HEK293 (cell line): Measurements from ENCODE around the gene MFGE8.
A peak's percentile ranks its signal among the peaks of the same experiment; 100 is the strongest.

Experiments
- CTCF ChIA-PET: fragments of 350-600 bp; formaldehyde crosslinking; extraction: SDS; loops from one replicate; lab custom pipeline; 2021; ENCODE audit warnings: antibody characterized with exemption; lab: Yijun Ruan, JAX
- POLR2A ChIA-PET: fragments of 300-600 bp; formaldehyde crosslinking; extraction: SDS; loops from one replicate; lab custom pipeline; 2020; ENCODE audit warnings: antibody characterized with exemption, inconsistent platforms; lab: Yijun Ruan, JAX
- H3K27ac ChIP-seq: fragments of 200-500 bp; sonication (Bioruptor generic); 2 replicates; pipeline ENCODE4 v1.5.1; 2014; ENCODE audit warnings: low read depth, low read length, control low read depth, inconsistent platforms; ENCODE audit errors: extremely low read depth
- H3K36me3 ChIP-seq, 2 experiments: fragments of 200-500 bp in 1 of 2; sonication (Bioruptor generic) in 1 of 2; 1 replicate in 1 of 2; 2 replicates in 1 of 2; pipeline ENCODE4 v1.5.1; 2014 to 2017; ENCODE audit warnings: inconsistent platforms in 2 of 2, low read length in 2 of 2; ENCODE audit not compliant: control insufficient read depth in 2 of 2, insufficient read depth in 1 of 2
- H3K4me1 ChIP-seq: fragments of 200-500 bp; sonication (Bioruptor generic); 2 replicates; pipeline ENCODE4 v1.5.1; 2014; ENCODE audit warnings: mild to moderate bottlenecking, low read length, inconsistent platforms; ENCODE audit not compliant: control insufficient read depth, insufficient read depth
- H3K4me3 ChIP-seq: 2 replicates; pipeline ENCODE4 v1.5.1; 2011; ENCODE audit warnings: low read depth, mild to moderate bottlenecking, control low read depth, low read length, moderate library complexity
- H3K9me3 ChIP-seq: fragments of 200-500 bp; sonication (Bioruptor generic); 2 replicates; pipeline ENCODE4 v1.5.1; 2014; ENCODE audit warnings: low read depth, low read length, inconsistent platforms; ENCODE audit not compliant: control insufficient read depth, insufficient read depth
- BCL11A ChIP-seq: fragments of 450-650 bp; formaldehyde crosslinking; IDR thresholded peaks from 2 replicates; pipeline ENCODE4 v1.5.1; 2016; ENCODE audit warnings: low read depth, missing biosample characterization, missing genetic modification characterization
- GFI1B ChIP-seq: fragments of 450-650 bp; formaldehyde crosslinking; IDR thresholded peaks from 2 replicates; pipeline ENCODE4 v1.5.1; 2016; ENCODE audit warnings: missing biosample characterization, missing genetic modification characterization
- GLIS2 ChIP-seq: fragments of 450-650 bp; formaldehyde crosslinking; IDR thresholded peaks from 2 replicates; pipeline ENCODE4 v1.5.1; 2016; ENCODE audit warnings: missing biosample characterization, missing genetic modification characterization
- KLF1 ChIP-seq: fragments of 450-650 bp; formaldehyde crosslinking; IDR thresholded peaks from 2 replicates; pipeline ENCODE4 v1.5.1; 2016; ENCODE audit warnings: missing biosample characterization, missing genetic modification characterization
- PRDM10 ChIP-seq: fragments of 450-650 bp; formaldehyde crosslinking; IDR thresholded peaks from 2 replicates; pipeline ENCODE4 v1.5.1; 2016; ENCODE audit warnings: missing biosample characterization, missing genetic modification characterization
- TRIM28 ChIP-seq: IDR thresholded peaks from 2 replicates; pipeline ENCODE4 v1.6.1; 2011; ENCODE audit warnings: low read length, control low read depth, borderline replicate concordance
- ZBTB17 ChIP-seq: fragments of 450-650 bp; formaldehyde crosslinking; IDR thresholded peaks from 2 replicates; pipeline ENCODE4 v1.5.1; 2016; ENCODE audit warnings: missing biosample characterization, missing genetic modification characterization
- ZFP37 ChIP-seq: fragments of 450-650 bp; formaldehyde crosslinking; IDR thresholded peaks from 2 replicates; pipeline ENCODE4 v1.5.1; 2016; ENCODE audit warnings: missing biosample characterization, missing genetic modification characterization
- ZNF155 ChIP-seq: fragments of 450-650 bp; formaldehyde crosslinking; IDR thresholded peaks from 2 replicates; pipeline ENCODE4 v1.5.1; 2016; ENCODE audit warnings: missing biosample characterization, missing genetic modification characterization
- ZNF202 ChIP-seq: fragments of 450-650 bp; formaldehyde crosslinking; IDR thresholded peaks from 2 replicates; pipeline ENCODE4 v1.5.1; 2016; ENCODE audit warnings: missing biosample characterization, missing genetic modification characterization, borderline replicate concordance
- ZNF214 ChIP-seq: fragments of 450-650 bp; formaldehyde crosslinking; IDR thresholded peaks from 2 replicates; pipeline ENCODE4 v1.5.1; 2017; ENCODE audit warnings: missing biosample characterization, mild to moderate bottlenecking, missing genetic modification characterization, borderline replicate concordance
- ZNF274 ChIP-seq, 2 experiments: fragments of 200-500 bp in 1 of 2; fragments of 450-650 bp in 1 of 2; sonication (Bioruptor generic) in 1 of 2; formaldehyde crosslinking in 1 of 2; IDR thresholded peaks; 2 replicates each; pipeline versions ENCODE4 v1.5.1 to v1.6.1; 2014 to 2016; ENCODE audit warnings: borderline replicate concordance in 1 of 2, inconsistent platforms in 1 of 2, low read length in 1 of 2, missing biosample characterization in 1 of 2, missing genetic modification characterization in 1 of 2
- ZNF324 ChIP-seq: fragments of 450-650 bp; formaldehyde crosslinking; IDR thresholded peaks from 2 replicates; pipeline ENCODE4 v1.5.1; 2016; ENCODE audit warnings: missing biosample characterization, missing genetic modification characterization
- ZNF366 ChIP-seq: fragments of 450-650 bp; formaldehyde crosslinking; conservative IDR thresholded peaks from 2 replicates; pipeline ENCODE4 v1.5.1; 2016; ENCODE audit warnings: missing biosample characterization, missing genetic modification characterization
- ZNF513 ChIP-seq: fragments of 450-650 bp; IDR thresholded peaks from 2 replicates; pipeline ENCODE4 v1.5.1; 2018; ENCODE audit warnings: missing biosample characterization, missing genetic modification characterization
- ZNF621 ChIP-seq: fragments of 450-650 bp; formaldehyde crosslinking; IDR thresholded peaks from 2 replicates; pipeline ENCODE4 v1.5.1; 2017; ENCODE audit warnings: missing biosample characterization, missing genetic modification characterization
- ZNF692 ChIP-seq: fragments of 450-650 bp; formaldehyde crosslinking; IDR thresholded peaks from 2 replicates; pipeline ENCODE4 v1.5.1; 2016; ENCODE audit warnings: missing biosample characterization, missing genetic modification characterization
- ZNF701 ChIP-seq: fragments of 450-650 bp; formaldehyde crosslinking; IDR thresholded peaks from 2 replicates; pipeline ENCODE4 v1.5.1; 2016; ENCODE audit warnings: missing biosample characterization, missing genetic modification characterization
- ZNF704 ChIP-seq: fragments of 450-650 bp; formaldehyde crosslinking; IDR thresholded peaks from 2 replicates; pipeline ENCODE4 v1.5.1; 2016; ENCODE audit warnings: missing biosample characterization, missing genetic modification characterization
- ZNF768 ChIP-seq: fragments of 450-650 bp; formaldehyde crosslinking; IDR thresholded peaks from 2 replicates; pipeline ENCODE4 v1.5.1; 2018; ENCODE audit warnings: missing biosample characterization, mild to moderate bottlenecking, missing genetic modification characterization
- ZNF777 ChIP-seq: fragments of 450-650 bp; formaldehyde crosslinking; IDR thresholded peaks from 2 replicates; pipeline ENCODE4 v1.5.1; 2017; ENCODE audit warnings: missing biosample characterization, missing genetic modification characterization, borderline replicate concordance
- TF ChIP-seq, protein P1 (sequence below): fragments of 450-650 bp; formaldehyde crosslinking; IDR thresholded peaks from 2 replicates; pipeline ENCODE4 v1.5.1; 2016; ENCODE audit warnings: missing biosample characterization, missing genetic modification characterization, borderline replicate concordance
- TF ChIP-seq, protein P2 (sequence below): fragments of 450-650 bp; formaldehyde crosslinking; IDR thresholded peaks from 2 replicates; pipeline ENCODE4 v1.5.1; 2016; ENCODE audit warnings: missing biosample characterization, missing genetic modification characterization

The MFGE8 gene

DNA sequence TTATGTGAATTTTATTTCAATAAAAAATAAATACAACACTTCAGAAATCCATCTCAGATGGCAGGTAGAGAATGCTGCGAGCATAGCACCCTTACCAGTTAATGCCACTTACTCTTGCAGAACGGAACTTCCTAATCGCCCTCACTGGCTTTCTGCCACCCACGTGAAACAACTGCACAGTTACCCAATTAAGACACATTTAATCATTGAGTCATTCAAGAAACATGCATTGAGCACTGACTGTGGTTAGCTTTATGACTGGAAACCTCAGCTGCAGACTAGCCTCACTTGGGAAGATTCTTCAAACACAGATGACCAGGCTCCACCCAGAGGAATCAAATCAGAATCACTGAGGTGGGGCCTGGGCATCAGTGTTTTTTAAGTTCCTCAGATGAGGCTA lies 5.6 kb upstream of the MFGE8 start (continued):
- TF ChIP-seq BCL11A (tag by site-specific recombination): peak; percentile 75; the same call in 1 of the 2 replicates
- no peak for TF ChIP-seq ZNF202
- TF ChIP-seq ZNF274 (IDR thresholded peaks at IDR 0.05; ENCODE audit: low read length): no peak
- TF ChIP-seq ZNF274 (tag by site-specific recombination; IDR thresholded peaks at IDR 0.05; ENCODE audit: borderline replicate concordance): no peak
- peak; percentile 39; the same call in 1 of the 2 replicates for TF ChIP-seq KLF1
- TF ChIP-seq ZNF155 (tag by site-specific recombination): no peak
- TF ChIP-seq ZNF324 (tag by site-specific recombination): no peak
- TF ChIP-seq GFI1B: peak; percentile 97
- TF ChIP-seq GLIS2 (tag by site-specific recombination): no peak
- TF ChIP-seq ZBTB17 (tag by site-specific recombination): peak; percentile 90
- TF ChIP-seq ZNF366 (tag by site-specific recombination): peak; percentile 86

DNA sequence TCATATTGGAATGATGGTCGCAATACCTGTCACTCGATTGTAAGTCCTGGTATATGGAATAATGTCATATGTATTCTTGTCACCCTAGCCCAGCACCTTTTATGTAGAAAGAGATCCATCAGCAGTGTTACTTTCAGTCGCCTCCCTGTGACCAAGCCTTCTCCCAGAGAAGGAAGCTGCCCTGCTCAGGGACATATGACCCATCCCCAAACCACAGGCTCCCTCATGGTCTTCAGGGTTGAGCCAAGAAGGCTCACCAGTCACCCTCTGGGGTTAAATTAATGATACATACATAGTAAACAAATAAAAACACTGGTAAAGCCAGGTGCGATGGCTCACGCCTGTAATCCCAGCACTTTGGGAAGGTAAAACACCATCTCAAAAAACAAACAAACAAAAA lies 4.6 kb upstream of the MFGE8 start:
- no peak overlapping the region for H3K4me3 ChIP-seq
- peaks cover 5% of the 10 kb centered on the region; the same call in 1 of the 2 replicates for H3K4me1 ChIP-seq
- TF ChIP-seq ZNF692 (tag by site-specific recombination) (no peak), ZNF701 (tag by site-specific recombination) (no peak), ZNF621 (no peak), ZNF704 (no peak), TRIM28 (no peak), ZNF214 (no peak), ZNF768 (tag by site-specific recombination) (no peak), ZNF513 (tag by site-specific recombination) (no peak), ZNF777 (tag by site-specific recombination) (no peak), PRDM10 (no peak), ZFP37 (tag by site-specific recombination) (no peak), ZNF155 (tag by site-specific recombination) (no peak)
- TF ChIP-seq, protein P1, sequence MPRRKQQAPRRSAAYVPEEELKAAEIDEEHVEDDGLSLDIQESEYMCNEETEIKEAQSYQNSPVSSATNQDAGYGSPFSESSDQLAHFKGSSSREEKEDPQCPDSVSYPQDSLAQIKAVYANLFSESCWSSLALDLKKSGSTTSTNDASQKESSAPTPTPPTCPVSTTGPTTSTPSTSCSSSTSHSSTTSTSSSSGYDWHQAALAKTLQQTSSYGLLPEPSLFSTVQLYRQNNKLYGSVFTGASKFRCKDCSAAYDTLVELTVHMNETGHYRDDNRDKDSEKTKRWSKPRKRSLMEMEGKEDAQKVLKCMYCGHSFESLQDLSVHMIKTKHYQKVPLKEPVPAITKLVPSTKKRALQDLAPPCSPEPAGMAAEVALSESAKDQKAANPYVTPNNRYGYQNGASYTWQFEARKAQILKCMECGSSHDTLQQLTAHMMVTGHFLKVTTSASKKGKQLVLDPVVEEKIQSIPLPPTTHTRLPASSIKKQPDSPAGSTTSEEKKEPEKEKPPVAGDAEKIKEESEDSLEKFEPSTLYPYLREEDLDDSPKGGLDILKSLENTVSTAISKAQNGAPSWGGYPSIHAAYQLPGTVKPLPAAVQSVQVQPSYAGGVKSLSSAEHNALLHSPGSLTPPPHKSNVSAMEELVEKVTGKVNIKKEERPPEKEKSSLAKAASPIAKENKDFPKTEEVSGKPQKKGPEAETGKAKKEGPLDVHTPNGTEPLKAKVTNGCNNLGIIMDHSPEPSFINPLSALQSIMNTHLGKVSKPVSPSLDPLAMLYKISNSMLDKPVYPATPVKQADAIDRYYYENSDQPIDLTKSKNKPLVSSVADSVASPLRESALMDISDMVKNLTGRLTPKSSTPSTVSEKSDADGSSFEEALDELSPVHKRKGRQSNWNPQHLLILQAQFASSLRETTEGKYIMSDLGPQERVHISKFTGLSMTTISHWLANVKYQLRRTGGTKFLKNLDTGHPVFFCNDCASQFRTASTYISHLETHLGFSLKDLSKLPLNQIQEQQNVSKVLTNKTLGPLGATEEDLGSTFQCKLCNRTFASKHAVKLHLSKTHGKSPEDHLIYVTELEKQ (tag by site-specific recombination): no peak
- TF ChIP-seq, protein P2, sequence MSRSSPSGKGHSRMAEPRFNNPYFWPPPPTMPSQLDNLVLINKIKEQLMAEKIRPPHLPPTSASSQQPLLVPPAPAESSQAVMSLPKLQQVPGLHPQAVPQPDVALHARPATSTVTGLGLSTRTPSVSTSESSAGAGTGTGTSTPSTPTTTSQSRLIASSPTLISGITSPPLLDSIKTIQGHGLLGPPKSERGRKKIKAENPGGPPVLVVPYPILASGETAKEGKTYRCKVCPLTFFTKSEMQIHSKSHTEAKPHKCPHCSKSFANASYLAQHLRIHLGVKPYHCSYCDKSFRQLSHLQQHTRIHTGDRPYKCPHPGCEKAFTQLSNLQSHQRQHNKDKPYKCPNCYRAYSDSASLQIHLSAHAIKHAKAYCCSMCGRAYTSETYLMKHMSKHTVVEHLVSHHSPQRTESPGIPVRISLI: no peak
- ChIA-PET CTCF (interaction anchor here (6.8 kb wide), 1 partner anchor 14 kb away, joined by 42 read pairs; no protein-coding TSS in a partner anchor), POLR2A (interaction anchor here (0.6 to 1.5 kb wide), 3 partner anchors 13 to 327 kb away, joined by 3 to 7 read pairs (median 5); partner anchors contain the start of gene ABHD2)
- H3K36me3 ChIP-seq: no peaks in the 10 kb centered on the region
- no peaks in the 10 kb centered on the region for H3K9me3 ChIP-seq
- no peak overlapping the region for H3K27ac ChIP-seq
